H1 (cell line): Measurements from ENCODE around the gene SH3PXD2B. TPM values are rescaled to one million over a fixed set of nuclear protein-coding genes. Genes with fewer than 3 reads are reported as not detected.

Experiments
- CTCF ChIA-PET: fragments of 300-600 bp; sonication (Branson Sonifier 250); formaldehyde crosslinking; loops from one replicate; lab custom pipeline; 2021; ENCODE audit not compliant: partially characterized antibody; lab: Charles Lee
- POLR2A ChIA-PET: fragments of 300-600 bp; sonication (Branson Sonifier 250); formaldehyde crosslinking; loops from one replicate; lab custom pipeline; 2021; ENCODE audit warnings: inconsistent platforms; ENCODE audit not compliant: partially characterized antibody; lab: Charles Lee
- DNase-seq, 2 experiments: peaks; one replicate each; pipeline versions ENCODE4 v3.0.0 to v3.0.0-alpha.2; 2010 to 2022; ENCODE audit warnings: low spot score in 2 of 2, low read depth in 1 of 2, mixed read lengths in 1 of 2
- FAIRE-seq: peaks from 2 replicates; lab custom pipeline; 2011; peaks lifted over from hg19 to GRCh38; lab: Jason Lieb, UNC
- H2AFZ ChIP-seq: 2 replicates; pipeline ENCODE4 v1.8.1; 2012; ENCODE audit warnings: low read length, inconsistent platforms
- H2AK5ac ChIP-seq: 2 replicates; pipeline ENCODE4 v1.6.1; 2013; ENCODE audit warnings: low read depth, low read length
- H2BK120ac ChIP-seq: replicated peaks from 2 replicates; pipeline ENCODE3; 2013; ENCODE audit warnings: low read depth, low read length, inconsistent platforms
- H2BK12ac ChIP-seq: 2 replicates; pipeline ENCODE4 v1.6.1; 2013; ENCODE audit warnings: low read depth, low read length
- H2BK15ac ChIP-seq: 2 replicates; pipeline ENCODE4 v1.6.1; 2013; ENCODE audit warnings: low read length
- H2BK20ac ChIP-seq: 2 replicates; pipeline ENCODE4 v1.6.1; 2013; ENCODE audit warnings: low read length
- H2BK5ac ChIP-seq: 2 replicates; pipeline ENCODE4 v1.6.1; 2013; ENCODE audit warnings: low read depth, low read length
- H3K14ac ChIP-seq: 2 replicates; pipeline ENCODE4 v1.6.1; 2013; ENCODE audit warnings: inconsistent platforms; ENCODE audit not compliant: insufficient read length
- H3K18ac ChIP-seq: 2 replicates; pipeline ENCODE4 v1.6.1; 2013; ENCODE audit warnings: low read length; ENCODE audit errors: extremely low read depth
- H3K23ac ChIP-seq: 2 replicates; pipeline ENCODE4 v1.6.1; 2013; ENCODE audit warnings: inconsistent platforms; ENCODE audit not compliant: insufficient read length
- H3K23me2 ChIP-seq: 2 replicates; pipeline ENCODE4 v1.6.1; 2013; ENCODE audit warnings: low read depth, low read length
- H3K27ac ChIP-seq: 2 replicates; pipeline ENCODE4 v1.6.1; 2011; ENCODE audit warnings: low read depth, low read length, inconsistent platforms
- H3K27me3 ChIP-seq, 4 experiments: replicated peaks in 1 of 4; 1 replicate in 1 of 4; 2 replicates in 3 of 4; pipeline versions ENCODE4 v1.6.1 to v1.8.1; 2011 to 2013; ENCODE audit warnings: low read length in 3 of 4, mild to moderate bottlenecking in 3 of 4, inconsistent platforms in 2 of 4, mixed read lengths in 2 of 4, moderate library complexity in 1 of 4; ENCODE audit not compliant: control insufficient read depth in 3 of 4, insufficient read depth in 3 of 4; ENCODE audit errors: extremely low read depth in 1 of 4
- H3K36me3 ChIP-seq, 4 experiments: 2 replicates each; pipeline versions ENCODE4 v1.6.1 to v1.8.1; 2011 to 2013; ENCODE audit warnings: mild to moderate bottlenecking in 4 of 4, low read length in 3 of 4, moderate library complexity in 2 of 4, control low read depth in 1 of 4, inconsistent platforms in 1 of 4; ENCODE audit not compliant: insufficient read depth in 4 of 4, control insufficient read depth in 2 of 4
- H3K4ac ChIP-seq: replicated peaks from 2 replicates; pipeline ENCODE3; 2013; ENCODE audit warnings: low read length, low read depth, mixed read lengths, inconsistent platforms; ENCODE audit not compliant: insufficient read length
- H3K4me1 ChIP-seq, 4 experiments: replicated peaks in 1 of 4; 1 replicate in 1 of 4; 2 replicates in 3 of 4; pipeline versions ENCODE4 v1.6.1 to v1.8.1; 2011 to 2013; ENCODE audit warnings: low read length in 3 of 4, inconsistent platforms in 2 of 4, mixed read lengths in 1 of 4; ENCODE audit not compliant: insufficient read depth in 4 of 4, control insufficient read depth in 3 of 4
- H3K4me2 ChIP-seq, 2 experiments: 2 replicates each; pipeline versions ENCODE4 v1.6.1 to v1.8.1; 2011 to 2013; ENCODE audit warnings: low read depth in 2 of 2, low read length in 2 of 2, control low read depth in 1 of 2, inconsistent platforms in 1 of 2, mild to moderate bottlenecking in 1 of 2; ENCODE audit not compliant: insufficient read depth in 1 of 2
- H3K4me3 ChIP-seq, 4 experiments: fragments of 200-600, 300-600 bp in 1 of 4; sonication (generic), shearing (Covaris generic), sonication (Bioruptor Twin) in 1 of 4; 2 replicates each; pipeline versions ENCODE4 v1.5.1 to v1.8.1; 2011 to 2016; ENCODE audit warnings: low read length in 4 of 4, low read depth in 3 of 4, control low read depth in 2 of 4, inconsistent platforms in 2 of 4, mild to moderate bottlenecking in 2 of 4, mixed read lengths in 1 of 4, moderate library complexity in 1 of 4; ENCODE audit not compliant: insufficient read depth in 2 of 4; ENCODE audit errors: extremely low read depth in 1 of 4
- H3K56ac ChIP-seq: replicated peaks from 2 replicates; pipeline ENCODE3; 2013; ENCODE audit warnings: low read depth, mild to moderate bottlenecking, mixed read lengths, low read length, inconsistent platforms; ENCODE audit not compliant: insufficient read length
- H3K79me1 ChIP-seq: 2 replicates; pipeline ENCODE4 v1.6.1; 2013; ENCODE audit warnings: low read depth, low read length, control low read depth
- H3K79me2 ChIP-seq, 2 experiments: 2 replicates each; pipeline versions ENCODE4 v1.6.1 to v1.8.1; 2012 to 2013; ENCODE audit warnings: low read length in 2 of 2, mild to moderate bottlenecking in 2 of 2, inconsistent platforms in 1 of 2; ENCODE audit not compliant: insufficient read depth in 2 of 2, control insufficient read depth in 1 of 2
- H3K9ac ChIP-seq, 4 experiments: replicated peaks in 1 of 4; 1 replicate in 1 of 4; 2 replicates in 3 of 4; pipeline versions ENCODE4 v1.6.1 to v1.8.1; 2011 to 2013; ENCODE audit warnings: low read depth in 3 of 4, low read length in 3 of 4, control low read depth in 2 of 4, mild to moderate bottlenecking in 2 of 4, moderate library complexity in 2 of 4, inconsistent platforms in 1 of 4; ENCODE audit errors: extremely low read depth in 1 of 4
- H3K9me3 ChIP-seq, 2 experiments: 2 replicates each; pipeline versions ENCODE4 v1.6.1 to v1.8.1; 2012 to 2013; ENCODE audit warnings: mild to moderate bottlenecking in 2 of 2, moderate library complexity in 2 of 2, control low read depth in 1 of 2, inconsistent platforms in 1 of 2, low read depth in 1 of 2, low read length in 1 of 2, mixed read lengths in 1 of 2; ENCODE audit not compliant: insufficient read depth in 2 of 2
- H4K20me1 ChIP-seq, 2 experiments: replicated peaks in 1 of 2; 2 replicates each; pipeline versions ENCODE3 to v1.8.1; 2011 to 2013; ENCODE audit warnings: inconsistent platforms in 2 of 2, low read length in 2 of 2, mild to moderate bottlenecking in 1 of 2; ENCODE audit not compliant: insufficient read depth in 2 of 2, control insufficient read depth in 1 of 2
- H4K5ac ChIP-seq: 2 replicates; pipeline ENCODE4 v1.6.1; 2013; ENCODE audit warnings: low read length, low read depth, mixed read lengths, inconsistent platforms; ENCODE audit not compliant: insufficient read length
- H4K8ac ChIP-seq: 2 replicates; pipeline ENCODE4 v1.8.0; 2013; ENCODE audit warnings: mild to moderate bottlenecking, moderate library complexity, low read length, inconsistent platforms; ENCODE audit not compliant: insufficient read depth; ENCODE audit errors: extremely low read depth
- H4K91ac ChIP-seq: replicated peaks from 2 replicates; pipeline ENCODE3; 2013; ENCODE audit warnings: low read length, mixed read lengths, inconsistent platforms; ENCODE audit not compliant: insufficient read length
- GABPA ChIP-seq: IDR thresholded peaks from 2 replicates; pipeline ENCODE4 v1.6.1; 2011; ENCODE audit warnings: mild to moderate bottlenecking, low read length, moderate library complexity, borderline replicate concordance; ENCODE audit not compliant: insufficient read depth
- SRF ChIP-seq: IDR thresholded peaks from 2 replicates; pipeline ENCODE4 v1.6.1; 2011; ENCODE audit warnings: mild to moderate bottlenecking, low read depth, low read length, moderate library complexity
- WGBS, 2 experiments: shearing (Covaris generic) in 1 of 2; methylation state at CpG; one replicate each; pipeline versions ENCODE4 v1.1.6 to v1.1.7; 2013 to 2015; ENCODE audit warnings: low lambda C conversion rate in 2 of 2, mixed read lengths in 2 of 2, inconsistent platforms in 1 of 2, low coverage in 1 of 2, missing lambda C conversion rate in 1 of 2; ENCODE audit not compliant: insufficient replicate concordance in 2 of 2, insufficient coverage in 1 of 2, insufficient read length in 1 of 2; ENCODE audit errors: extremely low coverage in 1 of 2, missing lambda C conversion rate in 1 of 2; 5-methylcytosine and 5-hydroxymethylcytosine counted together
- polyA plus RNA-seq, 7 experiments: library from polyadenylated mRNA; depleted of rRNA in 3 of 7; stranded (reverse) in 5 of 7; unstranded in 2 of 7; fragments of >200 nt in 5 of 7; fragments of 200-250 nt in 2 of 7; gene quantifications; 1 replicate in 5 of 7; 2 replicates in 1 of 7; 4 replicates in 1 of 7; pipeline versions ENCODE4 v1.2.1 to v1.2.3, GENCODE V29; 2011 to 2013; ENCODE audit warnings: missing spikeins in 2 of 7, mixed read lengths in 2 of 7
- total RNA-seq: library from RNA; stranded (reverse); fragmentation: NEBNext Ultra II Directional; extraction: Animal tissue kit (Norgen Biotek cat#: 25700); gene quantifications from 2 replicates; pipeline ENCODE4 v1.2.1, GENCODE V29; 2021
- TF ChIP-seq, protein P1 (sequence below): IDR thresholded peaks from 2 replicates; pipeline ENCODE4 v1.6.1; 2011; ENCODE audit warnings: low read length, improper control_type of control experiment

Gene SH3PXD2B
- total and polyA plus RNA-seq, 2 of the 8 experiments (the other 6 are each of a cell fraction or from before 2014, with no cell fraction given), result 32.9 to 72.9 TPM

DNA sequence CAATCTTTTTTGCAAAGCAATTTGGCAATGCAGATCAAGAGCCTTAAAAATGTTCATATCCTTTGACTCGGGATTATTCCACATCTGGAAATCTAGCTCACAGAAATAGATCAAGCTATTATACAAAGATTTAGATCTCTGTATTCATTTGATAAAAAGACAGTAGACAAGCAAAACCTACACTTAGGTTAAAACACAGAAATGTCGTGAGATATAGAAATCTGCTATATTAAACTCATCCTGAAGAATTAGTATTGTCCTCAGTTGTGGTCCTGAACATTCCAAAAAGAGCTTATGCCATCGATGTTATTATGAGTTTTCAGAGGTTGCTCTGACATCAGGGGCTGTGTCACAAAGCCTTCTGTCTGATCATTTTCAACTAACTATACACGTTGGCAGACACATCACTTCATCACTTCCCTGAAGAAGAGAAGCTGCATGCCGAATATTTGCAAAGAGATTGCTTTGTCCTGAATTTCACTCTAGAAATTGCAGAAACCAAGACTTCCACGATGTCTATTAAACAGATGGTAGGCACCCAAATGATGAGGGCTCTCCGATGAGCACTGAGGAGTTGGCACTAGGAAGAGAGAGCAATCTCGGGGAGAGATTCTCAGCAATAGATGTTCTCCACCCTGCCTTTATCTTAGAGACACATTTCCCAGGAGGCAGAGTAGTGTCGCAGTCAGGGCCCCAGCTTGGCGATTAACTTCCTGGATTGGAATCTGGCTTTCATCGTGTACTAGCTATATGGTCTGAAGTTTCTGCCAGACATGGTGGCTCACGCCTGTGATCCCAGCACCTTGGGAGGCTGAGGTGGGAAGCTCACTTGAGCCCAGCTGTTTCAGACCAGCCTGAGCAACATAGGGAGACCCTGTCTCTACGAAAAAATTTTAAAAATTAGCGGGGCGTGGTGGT, 168.8 kb downstream of the SH3PXD2B start:
- 82% methylated on average over 14 of the region's 15 CpGs; no CpG with 5 or more reads in 1 of the 2 experiments for WGBS, 2 experiments
- no peak overlapping the region for H3K14ac ChIP-seq
- H2BK120ac ChIP-seq, result no peak overlapping the region
- no peak overlapping the region for H3K9ac ChIP-seq
- no peaks in the 10 kb centered on the region for H3K79me1 ChIP-seq
- H3K23me2 ChIP-seq, result no peaks in the 10 kb centered on the region
- H4K5ac ChIP-seq, result no peak overlapping the region
- H3K79me2 ChIP-seq, result peaks cover 10 to 26% of the 10 kb centered on the region in 2 experiments
- no peak overlapping the region for H2BK15ac ChIP-seq
- no peaks in the 10 kb centered on the region for H3K27me3 ChIP-seq
- H3K4me1 ChIP-seq, result peaks cover 0 to 7% (median 0%) of the 10 kb centered on the region in 4 experiments; a peak in 3 of 7 replicates
- H3K9me3 ChIP-seq, result no peaks in the 10 kb centered on the region
- no peak overlapping the region for H3K23ac ChIP-seq
- H2BK12ac ChIP-seq, result no peak overlapping the region
- no peak overlapping the region for H3K27ac ChIP-seq
- no peak for FAIRE-seq
- CTCF ChIA-PET, result interaction anchor here (0.8 to 2.0 kb wide), 10 partner anchors 8 to 228 kb away, joined by 3 to 7 read pairs (median 3); no protein-coding TSS in a partner anchor
- peaks cover 2 to 7% of the 10 kb centered on the region in 2 experiments for H4K20me1 ChIP-seq
- no peak overlapping the region; the same call in 1 of the 2 replicates for H3K18ac ChIP-seq
- H4K91ac ChIP-seq, result peak overlapping the region; percentile 5
- no peak overlapping the region for H2AK5ac ChIP-seq
- no peak overlapping the region for H3K4ac ChIP-seq
- no peak overlapping the region for H3K56ac ChIP-seq
- H2BK20ac ChIP-seq, result no peak overlapping the region
- POLR2A ChIA-PET, result interaction anchor here (0.6 to 1.9 kb wide), 5 partner anchors 11 to 871 kb away, joined by 3 to 4 read pairs (median 3); no protein-coding TSS in a partner anchor
- H4K8ac ChIP-seq, result no peak overlapping the region
- peak overlapping the region in 1 of 2 experiments; percentile 59; a peak in 1 of 4 replicates for H3K4me2 ChIP-seq
- H3K36me3 ChIP-seq, result no peaks in the 10 kb centered on the region
- H2AFZ ChIP-seq, result no peak overlapping the region
- peak overlapping the region in 1 of 4 experiments; percentile 90; a peak in 2 of 8 replicates for H3K4me3 ChIP-seq
- no peak for DNase-seq
- no peak overlapping the region for H2BK5ac ChIP-seq
- TF ChIP-seq, protein P1, sequence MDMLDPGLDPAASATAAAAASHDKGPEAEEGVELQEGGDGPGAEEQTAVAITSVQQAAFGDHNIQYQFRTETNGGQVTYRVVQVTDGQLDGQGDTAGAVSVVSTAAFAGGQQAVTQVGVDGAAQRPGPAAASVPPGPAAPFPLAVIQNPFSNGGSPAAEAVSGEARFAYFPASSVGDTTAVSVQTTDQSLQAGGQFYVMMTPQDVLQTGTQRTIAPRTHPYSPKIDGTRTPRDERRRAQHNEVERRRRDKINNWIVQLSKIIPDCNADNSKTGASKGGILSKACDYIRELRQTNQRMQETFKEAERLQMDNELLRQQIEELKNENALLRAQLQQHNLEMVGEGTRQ, result no peak
- TF ChIP-seq GABPA (no peak), SRF (no peak)
